Measurements from ENCODE around the gene IL1R1.
A peak's percentile ranks its signal among the peaks of the same experiment; 100 is the strongest.

The IL1R1 gene

DNA sequence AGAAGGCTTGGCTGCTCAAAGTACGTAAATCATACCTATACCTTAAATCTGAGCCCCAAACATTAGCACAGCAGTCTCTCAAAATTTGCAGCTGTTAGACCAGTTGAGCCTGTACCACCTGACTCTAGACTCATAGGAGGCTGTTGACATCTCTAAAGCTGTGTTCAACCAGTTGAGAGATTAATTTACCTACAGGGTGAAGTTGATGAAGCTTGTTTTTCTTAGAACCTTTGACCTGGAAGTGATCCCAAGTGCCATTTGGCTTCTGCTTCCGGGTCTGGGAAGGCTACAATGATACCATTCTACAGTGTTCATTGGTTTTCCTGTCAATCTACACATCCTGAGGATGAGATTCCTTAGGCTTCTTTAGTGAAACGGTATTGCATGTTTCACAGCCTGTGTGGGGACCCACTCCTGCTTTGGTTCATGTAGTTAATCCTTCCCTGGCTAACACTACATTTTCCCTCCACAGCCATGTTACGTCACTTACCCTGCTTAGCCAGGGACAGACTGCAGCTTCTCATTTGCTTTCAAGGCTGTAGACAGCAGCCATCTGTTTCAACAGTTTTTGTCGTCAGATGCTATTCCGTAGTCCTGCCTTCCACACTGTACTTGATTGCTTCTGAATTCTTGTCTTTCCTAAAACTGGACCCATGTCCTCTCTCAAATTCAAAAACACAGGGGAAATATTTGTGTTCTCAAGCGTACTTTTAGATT is 39.5 kb downstream of the IL1R1 start:
- ChIA-PET CTCF (interaction anchor here (0.6 kb wide), 1 partner anchor 154 kb away, joined by 7 read pairs; no protein-coding TSS in a partner anchor), POLR2A (ENCODE audit: low non-redundant PET) (no interaction called here)
- TF ChIP-seq, protein P1, sequence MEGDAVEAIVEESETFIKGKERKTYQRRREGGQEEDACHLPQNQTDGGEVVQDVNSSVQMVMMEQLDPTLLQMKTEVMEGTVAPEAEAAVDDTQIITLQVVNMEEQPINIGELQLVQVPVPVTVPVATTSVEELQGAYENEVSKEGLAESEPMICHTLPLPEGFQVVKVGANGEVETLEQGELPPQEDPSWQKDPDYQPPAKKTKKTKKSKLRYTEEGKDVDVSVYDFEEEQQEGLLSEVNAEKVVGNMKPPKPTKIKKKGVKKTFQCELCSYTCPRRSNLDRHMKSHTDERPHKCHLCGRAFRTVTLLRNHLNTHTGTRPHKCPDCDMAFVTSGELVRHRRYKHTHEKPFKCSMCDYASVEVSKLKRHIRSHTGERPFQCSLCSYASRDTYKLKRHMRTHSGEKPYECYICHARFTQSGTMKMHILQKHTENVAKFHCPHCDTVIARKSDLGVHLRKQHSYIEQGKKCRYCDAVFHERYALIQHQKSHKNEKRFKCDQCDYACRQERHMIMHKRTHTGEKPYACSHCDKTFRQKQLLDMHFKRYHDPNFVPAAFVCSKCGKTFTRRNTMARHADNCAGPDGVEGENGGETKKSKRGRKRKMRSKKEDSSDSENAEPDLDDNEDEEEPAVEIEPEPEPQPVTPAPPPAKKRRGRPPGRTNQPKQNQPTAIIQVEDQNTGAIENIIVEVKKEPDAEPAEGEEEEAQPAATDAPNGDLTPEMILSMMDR (conservative IDR thresholded peaks at IDR 0.05; ENCODE audit: low read depth) = no peak
- H3K27ac ChIP-seq = no peak overlapping the region
- no peak for DNase-seq (ENCODE audit: low spot score)

DNA sequence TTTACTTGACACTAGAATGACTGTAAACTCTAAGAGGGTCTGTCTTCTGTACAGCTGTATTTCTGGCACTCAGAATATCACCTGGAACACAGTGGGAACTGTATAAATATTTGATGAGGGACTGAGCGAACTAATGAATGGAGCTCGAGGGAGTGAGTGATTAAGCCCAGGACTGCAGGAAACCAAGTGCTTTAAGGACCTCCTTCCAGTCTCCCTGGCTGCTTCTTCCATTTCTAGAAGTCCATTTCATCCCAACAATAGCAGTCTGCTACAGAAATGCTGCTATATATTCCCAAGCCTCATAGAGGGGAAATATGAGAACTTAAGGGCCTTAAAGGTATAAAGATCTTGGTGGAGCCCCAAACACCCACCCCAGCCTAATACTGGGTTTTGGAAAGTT is 41.5 kb downstream of the IL1R1 start:
- TF ChIP-seq, protein P1 (conservative IDR thresholded peaks at IDR 0.05; ENCODE audit: low read depth) = no peak
- H3K27ac ChIP-seq = no peak overlapping the region
- no peak for DNase-seq (ENCODE audit: low spot score)
- ChIA-PET POLR2A (ENCODE audit: low non-redundant PET) (no interaction called here), CTCF (no interaction called here)

DNA sequence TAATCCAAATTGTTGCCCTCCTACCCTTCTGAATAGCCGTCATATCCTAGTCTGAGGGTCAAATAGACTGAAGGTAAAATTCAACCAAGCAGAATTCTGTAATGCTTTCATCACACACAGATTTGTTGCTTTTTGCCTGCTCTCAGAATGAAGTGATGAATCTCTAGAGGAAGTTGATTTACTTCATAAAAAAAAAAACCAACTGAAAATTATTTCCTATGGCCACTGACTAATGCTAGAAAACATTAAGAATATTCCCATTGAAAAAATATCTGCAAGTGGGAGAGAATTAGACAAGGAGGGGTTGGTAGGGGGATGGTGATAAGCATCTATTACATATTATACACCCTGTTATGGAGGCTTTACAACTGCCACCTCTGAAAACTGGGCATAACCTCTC is 42.0 kb downstream of the IL1R1 start:
- POLR2A ChIA-PET (ENCODE audit: low non-redundant PET) = no interaction called here
- no peak overlapping the region for H3K27ac ChIP-seq
- TF ChIP-seq, protein P1 (conservative IDR thresholded peaks at IDR 0.05; ENCODE audit: low read depth) = no peak
- CTCF ChIA-PET = no interaction called here
- DNase-seq (ENCODE audit: low spot score) = no peak

DNA sequence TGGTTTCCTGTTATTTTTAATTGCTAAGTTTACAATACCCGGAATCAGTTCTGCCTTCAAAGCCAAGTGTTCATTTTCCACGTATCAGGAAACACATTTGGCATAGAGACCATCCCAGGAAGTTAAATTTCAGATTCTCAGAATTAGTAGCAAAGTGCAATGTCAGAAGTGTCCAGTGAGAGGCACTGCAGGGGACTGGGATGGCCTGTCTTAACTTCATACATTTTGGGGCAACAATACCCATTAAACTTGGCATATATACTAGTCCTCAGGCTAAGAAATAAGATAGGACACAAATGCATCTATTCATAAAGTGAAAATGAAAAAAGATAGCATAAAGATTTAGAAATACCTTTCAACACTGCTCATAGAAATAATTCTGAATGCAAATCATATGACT is 42.8 kb downstream of the IL1R1 start:
- no peak for DNase-seq (ENCODE audit: low spot score)
- TF ChIP-seq, protein P1 (conservative IDR thresholded peaks at IDR 0.05; ENCODE audit: low read depth) = no peak; the same call in 1 of the 2 replicates
- ChIA-PET POLR2A (ENCODE audit: low non-redundant PET) (no interaction called here), CTCF (interaction anchor here (1.0 kb wide), 1 partner anchor 12 kb away, joined by 4 read pairs; no protein-coding TSS in a partner anchor)
- no peak overlapping the region for H3K27ac ChIP-seq

DNA sequence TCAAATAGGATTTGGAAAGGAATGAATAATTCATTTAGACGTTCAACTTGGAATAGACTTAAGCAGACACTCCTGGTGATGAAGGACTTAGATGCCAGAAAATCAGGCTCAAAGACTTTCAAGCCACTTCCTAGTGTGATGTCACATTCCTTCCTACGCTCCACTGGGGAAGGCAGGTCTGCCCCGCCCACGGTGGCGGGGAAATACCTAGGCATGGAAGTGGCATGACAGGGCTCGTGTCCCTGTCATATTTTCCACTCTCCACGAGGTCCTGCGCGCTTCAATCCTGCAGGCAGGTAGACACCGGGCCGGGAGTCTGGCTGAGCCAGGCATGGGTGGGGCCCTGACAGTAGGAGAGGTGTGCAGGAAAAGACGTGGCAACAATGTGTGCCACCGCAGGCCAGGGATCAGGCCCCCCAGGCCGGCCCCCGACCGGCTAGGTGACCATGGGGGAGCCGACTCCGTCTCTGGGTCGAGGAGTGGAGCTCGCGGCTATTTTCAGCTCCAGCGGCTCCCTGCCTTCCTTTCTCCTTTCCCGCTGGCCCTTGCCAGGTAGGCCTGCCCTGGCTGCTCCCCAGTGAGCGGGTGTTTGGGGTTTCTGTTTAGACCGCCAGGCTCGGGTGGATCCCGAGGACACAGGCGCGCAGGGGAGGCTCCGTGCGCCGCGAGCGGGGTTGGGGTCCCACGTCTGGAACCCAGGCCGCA is 44.4 kb downstream of the IL1R1 start, which contains the start of gene IL1RL2:
Gene IL1RL2, plus strand, starts transcription at position 233 of the 705 bp plus-strand sequence. CDS start 845 bp downstream, outside the sequence.
- TF ChIP-seq, protein P1 (conservative IDR thresholded peaks at IDR 0.05; ENCODE audit: low read depth) = no peak
- peak; percentile 4 for DNase-seq (ENCODE audit: low spot score)
- CTCF ChIA-PET = interaction anchor here (1.8 kb wide), 1 partner anchor 54 kb away, joined by 5 read pairs; no protein-coding TSS in a partner anchor
- POLR2A ChIA-PET (ENCODE audit: low non-redundant PET) = no interaction called here
- no peak within 1 kb of the TSS for H3K27ac ChIP-seq

DNA sequence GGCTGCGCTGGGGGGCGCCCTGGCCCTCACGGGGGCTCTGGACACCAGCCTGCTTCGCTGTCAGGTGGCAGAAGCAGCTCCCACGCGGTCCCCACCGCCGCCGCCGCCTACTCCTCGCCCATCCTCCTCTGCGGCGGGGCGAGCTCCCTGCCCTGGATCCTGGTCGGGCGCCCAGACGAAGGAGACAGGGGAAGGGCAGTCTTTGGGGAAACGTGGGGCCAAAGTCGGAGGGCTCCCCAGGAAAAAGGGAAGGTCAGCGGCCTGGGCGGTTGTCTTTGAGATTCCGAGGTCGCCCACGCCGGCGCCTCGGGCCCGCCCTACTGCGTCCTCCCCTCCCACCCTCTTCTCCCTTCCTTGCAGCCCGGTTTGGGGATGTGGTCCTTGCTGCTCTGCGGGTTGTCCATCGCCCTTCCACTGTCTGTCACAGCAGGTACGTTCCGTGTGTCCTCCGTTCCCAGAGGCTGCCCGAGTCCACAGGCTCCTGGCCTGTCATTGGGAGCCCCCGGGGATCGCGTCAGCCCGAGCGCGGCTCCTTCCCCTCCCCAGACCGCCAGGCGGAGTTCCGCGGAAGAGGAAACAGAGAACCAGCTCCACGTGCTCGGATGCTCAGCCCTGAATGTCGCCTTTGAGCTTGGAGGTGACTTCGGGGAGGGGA is 45.1 kb downstream of the IL1R1 start:
- peak; percentile 14 for DNase-seq (ENCODE audit: low spot score)
- CTCF ChIA-PET = interaction anchor here (1.8 kb wide), 1 partner anchor 53 kb away, joined by 5 read pairs; no protein-coding TSS in a partner anchor
- POLR2A ChIA-PET (ENCODE audit: low non-redundant PET) = no interaction called here
- H3K27ac ChIP-seq = no peak overlapping the region
- TF ChIP-seq, protein P1 (conservative IDR thresholded peaks at IDR 0.05; ENCODE audit: low read depth) = 0 out of 2 replicates have a peak, but pooled peaks have one; percentile 11
